Measurements from ENCODE around the gene PLA2G4E. TPM values are rescaled to one million over a fixed set of nuclear protein-coding genes. Genes with fewer than 3 reads are reported as not detected.

PLA2G4E gene
- polyA plus RNA-seq, 1 donor (not counting 4 experiments of a cell fraction or from before 2014, with no cell fraction given), result 3.5 TPM

DNA sequence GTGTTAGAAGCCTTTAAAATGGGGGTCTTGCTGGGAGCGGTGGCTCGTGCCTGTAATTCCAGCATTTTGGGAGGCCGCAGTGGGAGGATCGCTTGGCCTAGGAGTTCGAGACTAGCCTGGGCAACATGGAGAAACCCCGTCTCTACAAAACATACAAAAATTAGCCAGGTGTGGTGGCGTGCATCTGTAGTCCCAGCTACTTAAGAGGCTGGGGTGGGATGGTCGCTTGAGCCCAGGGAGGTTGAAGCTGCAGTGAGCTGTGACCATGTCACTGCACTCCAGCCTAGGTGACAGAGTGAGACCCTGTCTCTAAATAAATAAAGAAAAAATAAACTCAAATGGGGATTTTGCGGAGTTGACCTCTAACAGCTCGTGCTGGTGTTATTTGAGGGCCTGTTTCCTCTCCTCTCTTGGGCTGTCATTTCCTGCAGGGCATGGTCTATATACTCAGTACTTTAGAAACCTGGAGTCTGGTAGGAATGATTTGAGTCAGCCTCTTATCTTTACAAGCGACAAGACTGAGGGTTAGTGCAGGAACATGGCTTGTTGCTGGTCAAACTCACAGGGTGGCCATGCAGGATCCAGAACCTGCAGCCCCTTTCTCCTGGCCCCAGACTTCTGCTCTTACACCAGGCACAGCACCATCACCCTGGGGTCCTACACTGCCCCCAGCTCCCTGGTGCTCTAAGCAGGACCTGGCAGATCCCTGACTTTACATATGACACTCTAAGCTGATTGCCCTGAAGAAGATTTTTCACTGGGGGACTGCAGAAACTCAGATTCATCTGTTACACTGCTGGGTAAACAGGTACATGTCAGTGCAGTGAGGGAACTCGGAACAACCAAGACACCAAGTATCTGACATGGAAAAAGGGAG lies 63.6 kb downstream of the PLA2G4E start:
- DNase-seq (ENCODE audit: low read depth, low spot score), result no peak
- FAIRE-seq, result no peak
- H3K27me3 ChIP-seq (ENCODE audit: control insufficient read depth, extremely low read depth, insufficient read depth, low read length), result no peaks in the 10 kb centered on the region
- no peak overlapping the region for H3K9ac ChIP-seq (ENCODE audit: control insufficient read depth, extremely low read depth, insufficient read depth, low read length)
- peaks cover 3% of the 10 kb centered on the region for H3K4me1 ChIP-seq (ENCODE audit: control insufficient read depth, extremely low read depth, insufficient read depth, low read length)
- peaks cover 8 to 24% of the 10 kb centered on the region in 2 experiments for H3K36me3 ChIP-seq (ENCODE audit: control insufficient read depth in 2 of 2, extremely low read depth in 1 of 2, insufficient read depth in 2 of 2, low read length in 2 of 2)
- peaks cover 78% of the 10 kb centered on the region for H3K79me2 ChIP-seq (ENCODE audit: control insufficient read depth, insufficient read depth, low read length)
- H3K4me3 ChIP-seq (ENCODE audit: control insufficient read depth in 2 of 3, extremely low read depth in 1 of 3, insufficient read depth in 2 of 3, low read depth in 1 of 3, low read length in 3 of 3), result no peak overlapping the region
- no peaks in the 10 kb centered on the region for H3K9me3 ChIP-seq (ENCODE audit: control insufficient read depth, low read depth, low read length)
- no peak overlapping the region for H3K4me2 ChIP-seq (ENCODE audit: control insufficient read depth, extremely low read depth, insufficient read depth, low read depth, low read length)
- H3K9me1 ChIP-seq (ENCODE audit: control insufficient read depth, extremely low read depth, insufficient read depth, low read length), result no peaks in the 10 kb centered on the region
- peaks cover 7% of the 10 kb centered on the region for H4K20me1 ChIP-seq (ENCODE audit: control insufficient read depth, extremely low read depth, insufficient read depth, low read length)
- dilution Hi-C loops (cut with MboI; ENCODE audit: extremely low pct_ligation_motif_present, low sequenced_read_pairs), result no loop called here
- H2AFZ ChIP-seq (ENCODE audit: control insufficient read depth, low read length), result no peak overlapping the region
- TF ChIP-seq CTCF (optimal IDR thresholded peaks at IDR 0.05 in 1 of 3, IDR thresholded peaks at IDR 0.05 in 1 of 3, conservative IDR thresholded peaks at IDR 0.05 in 1 of 3; ENCODE audit: extremely low read depth in 1 of 3, insufficient read depth in 2 of 3, low read length in 3 of 3), result no peak
- TF ChIP-seq EZH2 (IDR thresholded peaks at IDR 0.05; ENCODE audit: low read length), result no peak
- no peak overlapping the region for H3K27ac ChIP-seq (ENCODE audit: control insufficient read depth, insufficient read depth, low read length)

- Histone ChIP-seq H3K9me1 (ENCODE audit: control insufficient read depth, extremely low read depth, insufficient read depth, low read length) (no peaks in the 10 kb centered on the region), H3K9ac (ENCODE audit: control insufficient read depth, extremely low read depth, insufficient read depth, low read length) (no peak overlapping the region), H4K20me1 (ENCODE audit: control insufficient read depth, extremely low read depth, insufficient read depth, low read length) (peaks cover 7% of the 10 kb centered on the region), H3K79me2 (ENCODE audit: control insufficient read depth, insufficient read depth, low read length) (peaks cover 68% of the 10 kb centered on the region), H3K4me2 (ENCODE audit: control insufficient read depth, extremely low read depth, insufficient read depth, low read depth, low read length) (no peak overlapping the region), H3K36me3 (ENCODE audit: control insufficient read depth in 2 of 2, extremely low read depth in 1 of 2, insufficient read depth in 2 of 2, low read length in 2 of 2) (peaks cover 13 to 28% of the 10 kb centered on the region in 2 experiments), H3K27me3 (ENCODE audit: control insufficient read depth, extremely low read depth, insufficient read depth, low read length) (no peaks in the 10 kb centered on the region), H3K9me3 (ENCODE audit: control insufficient read depth, low read depth, low read length) (no peaks in the 10 kb centered on the region), H3K4me1 (ENCODE audit: control insufficient read depth, extremely low read depth, insufficient read depth, low read length) (no peaks in the 10 kb centered on the region), H2AFZ (ENCODE audit: control insufficient read depth, low read length) (no peak overlapping the region), H3K4me3 (ENCODE audit: control insufficient read depth in 2 of 3, extremely low read depth in 1 of 3, insufficient read depth in 2 of 3, low read depth in 1 of 3, low read length in 3 of 3) (no peak overlapping the region), H3K27ac (ENCODE audit: control insufficient read depth, insufficient read depth, low read length) (no peak overlapping the region)
- DNase-seq (ENCODE audit: low read depth, low spot score) (no peak), FAIRE-seq (no peak)
- TF ChIP-seq CTCF (optimal IDR thresholded peaks at IDR 0.05 in 1 of 3, IDR thresholded peaks at IDR 0.05 in 1 of 3, conservative IDR thresholded peaks at IDR 0.05 in 1 of 3; ENCODE audit: extremely low read depth in 1 of 3, insufficient read depth in 2 of 3, low read length in 3 of 3), result peak in 1 of 3 experiments; percentile 12
- TF ChIP-seq EZH2 (IDR thresholded peaks at IDR 0.05; ENCODE audit: low read length), result no peak
- dilution Hi-C loops (cut with MboI; ENCODE audit: extremely low pct_ligation_motif_present, low sequenced_read_pairs), result no loop called here
Measured at GRCh38 chr15:41955807-41956525, 64.9 kb downstream of the PLA2G4E start.

All from keratinocyte (primary cell).